ENCODE results near the gene KRTAP5-3. TPM values are rescaled to one million over a fixed set of nuclear protein-coding genes. Genes with fewer than 3 reads are reported as not detected.
"Not testable (repeated sequence)": the region's sequence is repeated elsewhere in the genome, so short reads cannot be mapped to it uniquely, and the experiment has no call there.

The KRTAP5-3 gene
- total and polyA plus RNA-seq, 2 donors (not counting 1 experiment from before 2014, with no cell fraction given), result not detected

DNA sequence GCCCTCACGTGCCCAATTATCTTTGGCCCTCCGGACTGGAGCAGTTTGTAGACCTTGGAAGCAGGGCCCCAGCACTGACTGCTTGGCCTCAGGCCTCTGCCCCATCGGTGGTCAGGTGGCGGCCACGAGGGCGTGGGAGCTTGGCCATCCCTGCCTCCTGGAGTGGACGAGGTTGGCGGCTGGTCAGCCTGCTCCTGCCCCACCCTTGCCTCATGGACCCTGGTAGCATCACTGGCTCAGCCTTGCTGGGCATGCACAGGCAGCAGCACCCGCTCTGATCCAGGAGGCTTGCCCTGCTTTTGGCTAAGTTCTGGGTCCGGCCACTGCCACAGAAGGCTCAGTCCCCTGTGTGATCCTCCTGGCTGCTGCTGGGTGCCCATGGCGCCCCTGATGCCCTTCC, 4.1 kb downstream of the KRTAP5-3 start:
- Mint-ChIP-seq H3K4me3 (no peak overlapping the region), H3K4me1 (peaks cover 15% of the 10 kb centered on the region), H3K27ac (no peak overlapping the region), H3K9me3 (ENCODE audit: insufficient read depth) (no peaks in the 10 kb centered on the region), H3K27me3 (peaks cover 30% of the 10 kb centered on the region)
- H2AFZ ChIP-seq (ENCODE audit: insufficient read depth, low read depth, low read length, poor library complexity, severe bottlenecking), result no peak overlapping the region
- H4K20me1 ChIP-seq (ENCODE audit: control insufficient read depth, insufficient read depth, low read length, poor library complexity, severe bottlenecking), result no peaks in the 10 kb centered on the region
- no peak overlapping the region for H3K4me2 ChIP-seq (replicated peaks; ENCODE audit: low read depth, low read length, poor library complexity, severe bottlenecking)
- no peaks in the 10 kb centered on the region for H3K36me3 ChIP-seq (replicated peaks in 1 of 2; ENCODE audit: control extremely low read depth in 1 of 2, control insufficient read depth in 1 of 2, extremely low read depth in 1 of 2, insufficient read depth in 2 of 2, low read length in 1 of 2)
- no peak for DNase-seq
- no peak overlapping the region for H3K9ac ChIP-seq (ENCODE audit: low read length)
- no peak for TF ChIP-seq EZH2 (IDR thresholded peaks at IDR 0.05; ENCODE audit: borderline replicate concordance, insufficient read depth, low read depth, low read length, poor library complexity, severe bottlenecking)
- TF ChIP-seq, protein P1, sequence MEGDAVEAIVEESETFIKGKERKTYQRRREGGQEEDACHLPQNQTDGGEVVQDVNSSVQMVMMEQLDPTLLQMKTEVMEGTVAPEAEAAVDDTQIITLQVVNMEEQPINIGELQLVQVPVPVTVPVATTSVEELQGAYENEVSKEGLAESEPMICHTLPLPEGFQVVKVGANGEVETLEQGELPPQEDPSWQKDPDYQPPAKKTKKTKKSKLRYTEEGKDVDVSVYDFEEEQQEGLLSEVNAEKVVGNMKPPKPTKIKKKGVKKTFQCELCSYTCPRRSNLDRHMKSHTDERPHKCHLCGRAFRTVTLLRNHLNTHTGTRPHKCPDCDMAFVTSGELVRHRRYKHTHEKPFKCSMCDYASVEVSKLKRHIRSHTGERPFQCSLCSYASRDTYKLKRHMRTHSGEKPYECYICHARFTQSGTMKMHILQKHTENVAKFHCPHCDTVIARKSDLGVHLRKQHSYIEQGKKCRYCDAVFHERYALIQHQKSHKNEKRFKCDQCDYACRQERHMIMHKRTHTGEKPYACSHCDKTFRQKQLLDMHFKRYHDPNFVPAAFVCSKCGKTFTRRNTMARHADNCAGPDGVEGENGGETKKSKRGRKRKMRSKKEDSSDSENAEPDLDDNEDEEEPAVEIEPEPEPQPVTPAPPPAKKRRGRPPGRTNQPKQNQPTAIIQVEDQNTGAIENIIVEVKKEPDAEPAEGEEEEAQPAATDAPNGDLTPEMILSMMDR (IDR thresholded peaks at IDR 0.05), result no peak
- H3K4me3 ChIP-seq (ENCODE audit: control extremely low read depth in 1 of 5, extremely low read depth in 1 of 5, insufficient read depth in 1 of 5, low read depth in 2 of 5, low read length in 4 of 5), result no peak overlapping the region
- H3K79me2 ChIP-seq (ENCODE audit: control insufficient read depth, insufficient read depth, low read length), result no peaks in the 10 kb centered on the region
- 96% methylated on average over 11 of the region's 11 CpGs for WGBS (ENCODE audit: insufficient coverage)
- H3K4me1 ChIP-seq (ENCODE audit: control insufficient read depth in 2 of 2, insufficient read depth in 2 of 2, low read length in 2 of 2), result peaks cover 0 to 15% of the 10 kb centered on the region in 2 donors
- H3K9me3 ChIP-seq (ENCODE audit: control extremely low read depth in 1 of 3, control insufficient read depth in 2 of 3, insufficient read depth in 1 of 3, low read length in 2 of 3), result no peaks in the 10 kb centered on the region
- H3K27me3 ChIP-seq (replicated peaks in 1 of 4; ENCODE audit: control extremely low read depth in 1 of 4, control insufficient read depth in 3 of 4, insufficient read depth in 4 of 4, low read length in 3 of 4), result peaks cover 0 to 3% (median 0%) of the 10 kb centered on the region in 4 experiments
- no peak for ATAC-seq (ENCODE audit: low read depth)
- POLR2A ChIA-PET, result no interaction called here
- CTCF ChIA-PET, result no interaction called here
- intact Hi-C loops (cut with micrococcal nuclease), result no loop called here
- no peak overlapping the region for H3K27ac ChIP-seq (ENCODE audit: low read length in 2 of 2)

DNA sequence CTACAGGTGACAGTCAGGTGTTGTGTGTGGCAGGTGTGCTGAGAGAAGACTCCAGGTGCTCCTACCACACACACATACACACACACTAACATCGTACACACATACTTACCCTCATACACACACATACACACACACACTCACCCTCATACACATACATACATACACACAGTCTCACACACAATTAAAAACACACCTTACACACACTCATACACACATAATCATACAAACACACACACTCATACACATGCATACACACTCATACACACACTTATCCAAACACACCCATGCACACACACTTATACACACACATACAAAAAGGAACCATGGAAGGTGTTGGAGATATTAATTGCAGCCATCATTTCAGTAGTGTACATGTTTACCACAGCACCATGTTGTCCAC, 4.6 kb downstream of the KRTAP5-3 start:
- Histone ChIP-seq H3K9ac (ENCODE audit: low read length) (no peak overlapping the region), H4K20me1 (ENCODE audit: control insufficient read depth, insufficient read depth, low read length, poor library complexity, severe bottlenecking) (no peaks in the 10 kb centered on the region), H3K4me1 (ENCODE audit: control insufficient read depth in 2 of 2, insufficient read depth in 2 of 2, low read length in 2 of 2) (peaks cover 0 to 15% of the 10 kb centered on the region in 2 donors), H3K27ac (ENCODE audit: low read length in 2 of 2) (no peak overlapping the region), H3K4me3 (ENCODE audit: control extremely low read depth in 1 of 5, extremely low read depth in 1 of 5, insufficient read depth in 1 of 5, low read depth in 2 of 5, low read length in 4 of 5) (no peak overlapping the region), H3K9me3 (ENCODE audit: control extremely low read depth in 1 of 3, control insufficient read depth in 2 of 3, insufficient read depth in 1 of 3, low read length in 2 of 3) (no peaks in the 10 kb centered on the region), H2AFZ (ENCODE audit: insufficient read depth, low read depth, low read length, poor library complexity, severe bottlenecking) (no peak overlapping the region), H3K36me3 (replicated peaks in 1 of 2; ENCODE audit: control extremely low read depth in 1 of 2, control insufficient read depth in 1 of 2, extremely low read depth in 1 of 2, insufficient read depth in 2 of 2, low read length in 1 of 2) (no peaks in the 10 kb centered on the region), H3K27me3 (replicated peaks in 1 of 4; ENCODE audit: control extremely low read depth in 1 of 4, control insufficient read depth in 3 of 4, insufficient read depth in 4 of 4, low read length in 3 of 4) (peaks cover 0 to 3% (median 2%) of the 10 kb centered on the region in 4 experiments), H3K79me2 (ENCODE audit: control insufficient read depth, insufficient read depth, low read length) (no peaks in the 10 kb centered on the region), H3K4me2 (replicated peaks; ENCODE audit: low read depth, low read length, poor library complexity, severe bottlenecking) (no peak overlapping the region)
- CTCF ChIA-PET, result no interaction called here
- peaks cover 31% of the 10 kb centered on the region for H3K27me3 Mint-ChIP-seq
- peaks cover 15% of the 10 kb centered on the region for H3K4me1 Mint-ChIP-seq
- H3K4me3 Mint-ChIP-seq, result no peak overlapping the region
- no peak overlapping the region for H3K27ac Mint-ChIP-seq
- intact Hi-C loops (cut with micrococcal nuclease), result no loop called here
- H3K9me3 Mint-ChIP-seq (ENCODE audit: insufficient read depth), result no peaks in the 10 kb centered on the region
- ATAC-seq (ENCODE audit: low read depth) (no peak), DNase-seq (no peak)
- TF ChIP-seq, protein P1 (IDR thresholded peaks at IDR 0.05), result no peak
- TF ChIP-seq EZH2 (IDR thresholded peaks at IDR 0.05; ENCODE audit: borderline replicate concordance, insufficient read depth, low read depth, low read length, poor library complexity, severe bottlenecking), result no peak
- WGBS (ENCODE audit: insufficient coverage), result 55% methylated on average over 1 of the region's 1 CpG
- POLR2A ChIA-PET, result no interaction called here

DNA sequence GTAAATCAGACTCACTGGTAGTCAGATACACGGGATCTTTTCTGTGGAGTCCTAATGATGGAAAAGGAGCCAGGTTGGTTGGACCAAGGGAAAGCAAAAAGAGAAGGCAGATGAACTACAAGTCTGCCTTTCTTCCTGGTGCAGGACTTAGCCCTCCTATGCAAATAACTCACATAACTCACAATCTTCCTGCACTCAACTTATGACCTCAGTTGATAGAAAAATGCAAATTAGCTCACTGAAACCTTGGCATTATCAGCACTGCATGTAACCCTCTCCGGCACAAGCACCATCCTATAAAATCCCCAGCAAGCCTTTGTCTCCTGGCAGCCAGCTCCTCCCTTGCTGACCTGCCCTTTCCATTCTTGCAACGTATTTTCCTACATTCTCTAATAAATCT, 6.6 kb downstream of the KRTAP5-3 start:
- POLR2A ChIA-PET; H3K9me3 ChIP-seq (ENCODE audit: control extremely low read depth in 1 of 3, control insufficient read depth in 2 of 3, insufficient read depth in 1 of 3, low read length in 2 of 3); H3K4me2 ChIP-seq (replicated peaks; ENCODE audit: low read depth, low read length, poor library complexity, severe bottlenecking); H4K20me1 ChIP-seq (ENCODE audit: control insufficient read depth, insufficient read depth, low read length, poor library complexity, severe bottlenecking); intact Hi-C loops (cut with micrococcal nuclease); H3K4me3 ChIP-seq (ENCODE audit: control extremely low read depth in 1 of 5, extremely low read depth in 1 of 5, insufficient read depth in 1 of 5, low read depth in 2 of 5, low read length in 4 of 5); H3K27ac Mint-ChIP-seq; DNase-seq; CTCF ChIA-PET; H3K36me3 ChIP-seq (replicated peaks in 1 of 2; ENCODE audit: control extremely low read depth in 1 of 2, control insufficient read depth in 1 of 2, extremely low read depth in 1 of 2, insufficient read depth in 2 of 2, low read length in 1 of 2); H3K9ac ChIP-seq (ENCODE audit: low read length); H3K79me2 ChIP-seq (ENCODE audit: control insufficient read depth, insufficient read depth, low read length); H2AFZ ChIP-seq (ENCODE audit: insufficient read depth, low read depth, low read length, poor library complexity, severe bottlenecking); H3K27ac ChIP-seq (ENCODE audit: low read length in 2 of 2); H3K9me3 Mint-ChIP-seq (ENCODE audit: insufficient read depth): not testable (repeated sequence)
- WGBS (ENCODE audit: insufficient coverage), result 90% methylated on average over 2 of the region's 3 CpGs
- peak; percentile 54 for ATAC-seq (ENCODE audit: low read depth)
- H3K4me3 Mint-ChIP-seq, result peak overlapping the region; percentile 12
- H3K27me3 ChIP-seq (replicated peaks in 1 of 4; ENCODE audit: control extremely low read depth in 1 of 4, control insufficient read depth in 3 of 4, insufficient read depth in 4 of 4, low read length in 3 of 4), result peaks cover 0 to 11% (median 4%) of the 10 kb centered on the region in 4 experiments
- H3K4me1 ChIP-seq (ENCODE audit: control insufficient read depth in 2 of 2, insufficient read depth in 2 of 2, low read length in 2 of 2), result peaks cover 0 to 15% of the 10 kb centered on the region in 2 donors
- H3K27me3 Mint-ChIP-seq, result peaks cover 39% of the 10 kb centered on the region
- peaks cover 15% of the 10 kb centered on the region for H3K4me1 Mint-ChIP-seq
